SK-MEL-5 (cell line): ENCODE results near the gene FIGLA. TPM values are rescaled to one million over a fixed set of nuclear protein-coding genes. Genes with fewer than 3 reads are reported as not detected.

Experiments
- DNase-seq: peaks from one replicate; pipeline ENCODE4 v3.0.0-alpha.2; 2016; ENCODE audit warnings: low read depth, low spot score
- in situ Hi-C: cut with HindIII; loops from 2 replicates; pipeline ENCODE4 v1.10.0; 2016; ENCODE audit warnings: low sequenced_read_pairs, high pct_unique_total_duplicates, low pct_unique_long_range_greater_than_20kb
- polyA plus RNA-seq, 2 experiments: library from polyadenylated mRNA; depleted of rRNA; stranded (reverse); fragments of >200 nt; gene quantifications; 2 replicates each; pipeline ENCODE4 v1.2.3, GENCODE V29; 2015
- total RNA-seq: library from RNA; depleted of rRNA; stranded (reverse); fragments of >200 nt; shearing (Covaris generic); gene quantifications from 2 replicates; pipeline ENCODE4 v1.2.3, GENCODE V29; 2014; rRNA removed

The FIGLA gene, protein sequence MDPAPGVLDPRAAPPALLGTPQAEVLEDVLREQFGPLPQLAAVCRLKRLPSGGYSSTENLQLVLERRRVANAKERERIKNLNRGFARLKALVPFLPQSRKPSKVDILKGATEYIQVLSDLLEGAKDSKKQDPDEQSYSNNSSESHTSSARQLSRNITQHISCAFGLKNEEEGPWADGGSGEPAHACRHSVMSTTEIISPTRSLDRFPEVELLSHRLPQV
- not detected in 2 replicates for total RNA-seq
- polyA plus RNA-seq (2015; cell fraction: cytosol; rRNA removed): not detected in 2 replicates
- polyA plus RNA-seq (2015; cell fraction: nucleus; rRNA removed): not detected in 2 replicates

DNA sequence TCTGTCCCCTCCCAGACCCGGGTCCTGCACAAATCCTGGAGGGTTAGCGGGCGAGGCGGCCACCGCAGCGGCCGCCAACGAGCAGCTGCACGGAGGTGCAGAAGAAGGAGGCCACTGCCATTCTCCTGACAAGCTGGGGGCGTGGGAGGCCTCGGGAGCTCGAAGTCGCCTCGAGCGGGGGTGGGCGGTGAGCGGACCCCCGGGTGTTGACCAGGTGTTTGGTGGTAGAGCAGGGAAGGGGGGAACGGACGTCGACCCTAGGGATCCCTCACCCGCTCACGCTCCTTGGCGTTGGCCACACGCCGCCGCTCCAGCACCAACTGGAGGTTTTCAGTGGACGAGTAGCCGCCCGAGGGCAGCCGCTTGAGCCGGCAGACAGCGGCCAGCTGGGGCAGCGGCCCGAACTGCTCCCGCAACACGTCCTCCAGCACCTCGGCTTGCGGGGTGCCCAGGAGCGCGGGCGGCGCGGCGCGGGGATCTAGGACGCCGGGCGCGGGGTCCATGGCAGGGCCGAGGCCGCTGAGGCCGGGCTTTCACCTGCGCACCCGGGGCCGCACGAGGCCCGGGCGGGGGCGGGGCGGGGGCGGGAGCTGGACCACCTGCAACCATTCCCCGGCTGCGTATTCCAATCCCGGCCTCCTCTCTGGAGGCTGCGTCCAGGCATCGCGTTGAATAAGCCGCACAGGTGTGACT, at the start of gene FIGLA:
Gene FIGLA (minus strand): TSS at position 508 of the 693 bp plus-strand sequence. CDS start 5 bp downstream, at position 503.
- in situ Hi-C loops: loop anchor here (25.0 kb wide), 1 partner anchor 478 kb away; the partner anchor contains the start of gene FAM136A
- DNase-seq: no peak

DNA sequence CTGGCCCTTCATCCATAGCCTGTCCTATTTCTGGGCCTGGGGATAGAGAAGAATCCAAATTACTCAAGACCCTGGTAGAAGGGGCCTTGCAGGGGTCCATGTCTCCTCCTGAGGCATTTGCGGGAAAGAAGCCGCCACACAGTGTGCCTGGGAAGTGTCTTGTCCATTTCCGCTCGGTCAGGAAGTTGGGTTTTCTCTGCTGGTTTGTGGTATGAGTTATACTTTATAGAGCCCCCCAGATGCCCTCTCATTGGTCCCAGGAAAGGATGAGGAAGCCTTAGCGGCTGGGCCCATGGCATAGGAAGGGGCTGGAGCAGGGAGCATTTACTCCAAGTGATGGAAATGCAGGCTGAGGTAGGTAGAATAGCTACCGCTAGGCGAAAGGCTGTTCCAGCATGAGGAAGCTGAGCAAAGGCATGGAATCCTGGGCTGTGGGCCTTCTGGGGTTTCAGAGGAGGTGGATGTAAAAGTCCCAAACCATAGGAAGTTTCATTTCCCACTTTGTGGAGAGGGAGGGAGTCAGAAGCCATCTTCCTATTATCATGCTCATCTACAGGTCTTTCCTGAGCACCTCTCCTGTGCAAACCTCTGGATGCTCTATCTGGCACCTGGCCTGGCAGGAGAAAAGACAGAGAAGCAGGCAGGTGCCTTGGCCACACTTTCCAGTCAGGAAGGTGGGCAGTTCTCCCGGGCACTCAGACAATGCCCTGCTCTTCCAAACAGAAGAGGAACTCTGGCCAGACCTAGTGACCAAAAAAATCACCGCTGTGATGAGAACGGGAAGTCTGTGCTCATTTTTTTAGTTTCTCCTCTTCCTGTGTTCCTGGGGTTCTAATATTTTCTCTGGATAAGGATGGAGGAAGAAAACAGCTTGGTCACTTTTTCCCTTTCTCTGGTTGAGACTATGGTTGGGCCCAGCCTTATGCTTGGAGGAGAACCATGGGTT, 47.8 kb upstream of the FIGLA start:
- in situ Hi-C loops: no loop called here
- DNase-seq: no peak

DNA sequence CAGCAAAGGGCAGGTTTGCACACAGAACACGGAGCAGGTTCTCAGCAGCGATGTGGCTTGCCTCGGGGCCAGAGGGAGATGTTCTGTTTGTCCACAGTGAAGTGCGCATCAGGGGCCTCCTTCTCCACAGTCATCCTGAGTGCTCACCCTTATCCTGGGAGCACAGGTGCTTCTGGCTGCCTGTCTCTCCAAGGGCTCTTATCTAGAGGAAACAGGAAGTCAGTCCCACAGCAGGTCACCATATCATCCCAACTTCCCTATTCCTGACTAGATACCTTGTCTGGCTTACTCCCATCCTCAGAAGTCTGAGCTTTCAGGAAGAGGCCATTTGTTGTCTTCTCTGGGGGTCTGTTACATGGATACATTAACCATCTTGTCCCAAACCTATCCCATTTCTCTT, 45.2 kb upstream of the FIGLA start, which contains the start of gene CD207:
Gene CD207 (minus strand): TSS at position 174 of the 400 bp plus-strand sequence. CDS start 40 bp downstream, at position 134.
- in situ Hi-C loops: no loop called here
- no peak for DNase-seq

DNA sequence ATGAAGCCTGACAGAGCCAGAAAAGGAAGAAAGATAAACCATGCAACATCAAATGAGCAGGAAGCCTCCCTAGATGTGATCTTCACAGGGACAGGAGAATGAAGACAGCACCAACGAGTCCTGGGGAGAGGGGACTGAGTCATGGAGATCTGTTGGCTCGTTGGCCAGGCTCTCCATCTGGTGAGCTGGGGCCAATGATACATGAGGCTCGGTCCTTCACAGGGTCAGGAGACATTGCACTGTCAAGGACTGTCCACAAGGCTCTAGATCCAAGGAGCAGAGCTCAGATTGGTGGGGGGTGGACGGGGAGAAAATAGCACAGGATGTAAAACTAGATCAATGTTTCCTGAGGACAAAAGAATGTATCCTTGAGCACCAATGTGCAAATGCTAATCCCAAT, 44.4 kb upstream of the FIGLA start:
- in situ Hi-C loops: no loop called here
- DNase-seq: no peak

DNA sequence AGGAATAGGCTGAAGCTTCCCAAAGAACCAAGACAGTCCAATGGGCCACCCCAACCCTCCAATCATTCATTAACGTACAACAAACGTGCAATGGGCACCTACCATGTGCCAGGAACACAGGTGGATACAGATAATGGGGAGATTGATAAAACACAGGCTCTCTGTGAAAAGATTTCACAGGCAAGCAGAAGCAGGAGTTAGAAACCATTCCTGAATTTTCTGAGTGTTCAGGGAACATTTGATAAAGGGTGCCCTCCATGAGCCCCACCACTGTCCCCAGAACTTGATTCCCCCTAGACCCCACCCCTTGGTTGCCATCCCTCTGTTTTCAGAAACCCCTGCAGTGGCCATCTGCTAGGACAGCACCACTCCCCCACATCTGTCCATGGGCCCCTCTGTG, 43.7 kb upstream of the FIGLA start:
- no peak for DNase-seq
- in situ Hi-C loops: no loop called here

DNA sequence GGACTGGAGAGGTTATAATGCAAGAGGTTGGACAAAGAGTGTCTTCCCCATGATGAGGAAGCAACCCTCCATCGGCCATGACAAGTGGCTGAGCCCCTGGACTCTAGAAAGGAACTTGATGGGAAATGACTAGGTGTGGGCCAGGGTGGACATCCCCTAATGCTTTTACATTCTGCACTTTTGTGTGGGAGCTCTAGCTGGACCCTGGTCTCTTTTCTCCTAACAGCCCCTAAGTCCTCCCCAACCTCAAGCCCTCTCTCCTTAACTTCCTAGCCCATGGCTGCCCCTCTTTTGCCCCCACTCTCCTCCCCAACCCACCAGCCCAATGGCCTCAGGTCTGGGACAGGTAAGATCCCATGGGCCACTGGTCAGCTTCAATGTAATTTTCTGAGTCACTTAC, 42.8 kb upstream of the FIGLA start:
- in situ Hi-C loops: no loop called here

DNA sequence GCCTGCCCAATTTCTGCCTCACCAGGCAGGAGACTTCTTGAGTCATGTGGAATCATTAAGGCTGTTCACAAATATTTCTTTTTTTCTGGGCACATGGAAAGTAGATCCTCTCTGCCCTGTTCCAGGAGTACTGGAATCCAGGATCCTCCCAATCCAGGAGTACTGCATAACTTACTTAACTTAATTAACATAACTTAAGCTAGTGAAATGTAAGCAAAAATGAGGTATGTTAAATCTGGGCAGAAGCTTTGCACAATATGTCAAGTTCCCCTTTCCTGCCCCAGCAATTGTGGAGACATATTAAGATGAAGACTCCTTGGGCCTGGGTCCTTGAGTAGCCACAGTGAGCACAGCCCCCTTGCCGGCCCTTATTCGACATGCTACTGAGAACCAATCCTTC, 41.9 kb upstream of the FIGLA start:
- DNase-seq: no peak
- in situ Hi-C loops: no loop called here

More for the DNA sequence above, 42.8 kb upstream of the FIGLA start:
- DNase-seq: no peak

DNA sequence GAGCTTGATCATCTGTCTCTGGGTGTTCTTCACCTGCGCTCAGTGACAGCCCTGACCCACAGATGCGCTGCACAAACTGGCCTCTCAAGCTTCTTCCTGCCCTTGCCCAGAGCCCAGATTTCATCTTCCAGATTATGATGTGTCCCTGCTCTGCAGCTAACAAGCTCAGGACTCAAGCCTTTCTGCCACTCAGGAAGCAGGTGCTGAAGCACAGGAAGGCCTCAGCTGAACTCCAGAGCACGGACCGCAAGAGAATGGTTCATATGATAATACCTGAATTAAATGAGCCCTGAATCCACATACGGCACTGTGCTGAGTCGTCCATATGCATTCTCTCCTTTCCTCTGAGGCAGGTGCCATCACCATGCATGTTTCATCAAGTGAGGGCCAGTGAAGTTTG, 41.4 kb upstream of the FIGLA start:
- in situ Hi-C loops: no loop called here
- DNase-seq: no peak

DNA sequence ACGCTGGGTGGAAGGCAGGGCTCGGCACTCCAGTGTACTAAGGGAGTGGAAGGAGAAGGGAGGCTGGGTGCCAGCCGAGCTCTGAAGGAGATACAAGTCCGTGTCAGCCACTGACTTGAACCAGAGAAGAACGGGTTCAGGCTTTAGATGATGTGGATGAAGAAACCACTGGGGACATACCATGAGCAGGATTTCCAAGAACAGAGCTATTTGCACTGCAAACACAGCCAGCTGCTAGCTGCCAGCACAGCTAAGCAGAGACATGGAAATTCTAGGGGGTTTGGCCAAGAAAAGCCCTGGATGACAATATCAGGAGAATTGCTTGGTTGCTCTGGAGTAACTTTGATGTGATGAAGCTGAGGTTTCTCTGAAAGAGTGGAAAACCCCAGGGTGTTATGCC, 39.9 kb upstream of the FIGLA start:
- in situ Hi-C loops: no loop called here
- no peak for DNase-seq

DNA sequence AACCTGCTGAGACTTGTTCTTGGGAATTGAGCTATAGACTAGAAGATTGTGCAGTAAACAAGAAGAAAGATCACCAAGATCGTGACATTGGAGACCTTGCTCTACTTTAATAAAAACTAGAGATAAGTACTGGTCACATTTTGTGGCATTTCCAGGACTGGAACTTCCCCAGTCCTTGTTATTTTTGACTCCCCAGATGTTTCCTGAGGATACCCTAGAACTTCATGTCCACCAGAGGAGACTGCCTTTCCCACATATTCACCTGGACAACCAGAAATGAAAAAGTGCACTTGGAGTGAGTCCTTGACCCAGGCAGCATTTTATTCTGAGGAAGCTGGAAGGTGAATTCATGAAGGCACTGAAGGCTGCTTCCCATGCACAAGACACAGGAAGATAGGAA, 39.5 kb upstream of the FIGLA start:
- in situ Hi-C loops: no loop called here
- no peak for DNase-seq

DNA sequence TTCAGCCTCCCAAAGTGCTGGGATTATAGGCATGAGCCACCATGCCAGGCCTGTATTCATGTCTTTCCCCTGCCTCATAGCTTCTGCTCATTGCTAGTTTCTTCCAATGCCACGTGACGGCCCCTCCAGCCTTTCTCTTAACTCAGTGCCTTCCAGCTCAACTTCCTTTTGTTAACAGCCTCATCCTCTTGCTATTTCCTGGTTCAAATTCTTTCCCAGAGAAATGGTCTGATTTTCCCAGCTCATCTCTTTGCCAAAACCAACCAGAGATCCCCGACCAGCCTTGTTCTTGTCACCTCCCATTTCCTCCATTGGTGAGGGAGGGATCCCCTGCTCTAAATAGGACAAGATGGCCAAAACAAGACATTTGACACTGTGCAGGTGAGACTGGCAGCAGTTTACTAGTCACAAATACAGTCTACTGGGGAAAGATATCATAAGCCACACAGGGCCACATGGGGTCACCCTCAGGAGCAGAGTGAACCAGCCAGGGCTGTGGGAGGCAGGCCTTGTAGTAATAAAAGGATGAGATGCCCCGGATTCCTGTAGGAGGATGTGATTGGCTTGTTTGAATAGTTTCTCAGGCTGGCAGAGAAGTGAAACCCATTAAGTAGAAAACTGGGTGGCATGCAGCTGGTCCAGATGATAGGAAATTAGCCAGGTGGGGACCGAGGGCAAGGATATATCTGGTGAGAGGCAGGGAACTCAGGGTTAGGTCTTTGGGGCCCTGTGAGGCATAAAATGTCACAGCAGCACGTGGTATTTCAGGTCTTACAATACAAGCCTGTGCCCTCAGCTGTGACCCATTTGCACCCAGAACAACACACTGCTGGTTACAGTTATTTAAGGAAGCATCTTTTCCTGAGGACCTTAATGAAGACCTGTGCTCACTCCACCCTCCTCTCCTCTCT, 38.7 kb upstream of the FIGLA start:
- in situ Hi-C loops: no loop called here
- DNase-seq: no peak

DNA sequence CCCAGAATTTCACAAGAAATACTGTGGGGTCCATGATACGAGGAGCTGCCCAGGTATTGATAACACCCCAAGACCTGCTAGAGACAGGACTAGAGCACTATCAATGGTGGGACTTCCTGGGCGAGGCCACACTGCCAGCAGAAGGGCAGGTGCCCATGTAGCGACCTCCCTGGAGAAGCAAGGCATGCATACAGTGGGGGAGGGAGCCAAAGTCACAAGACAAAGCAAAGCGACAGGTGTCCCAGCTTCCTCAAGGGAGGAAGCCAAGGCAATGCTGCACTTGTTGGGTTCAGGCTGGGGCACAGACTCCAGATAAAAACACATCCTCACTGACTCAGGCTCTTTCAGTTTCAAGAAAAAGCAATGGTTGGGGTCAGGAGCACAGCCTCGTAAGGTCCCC, 37.7 kb upstream of the FIGLA start:
- in situ Hi-C loops: no loop called here

DNA sequence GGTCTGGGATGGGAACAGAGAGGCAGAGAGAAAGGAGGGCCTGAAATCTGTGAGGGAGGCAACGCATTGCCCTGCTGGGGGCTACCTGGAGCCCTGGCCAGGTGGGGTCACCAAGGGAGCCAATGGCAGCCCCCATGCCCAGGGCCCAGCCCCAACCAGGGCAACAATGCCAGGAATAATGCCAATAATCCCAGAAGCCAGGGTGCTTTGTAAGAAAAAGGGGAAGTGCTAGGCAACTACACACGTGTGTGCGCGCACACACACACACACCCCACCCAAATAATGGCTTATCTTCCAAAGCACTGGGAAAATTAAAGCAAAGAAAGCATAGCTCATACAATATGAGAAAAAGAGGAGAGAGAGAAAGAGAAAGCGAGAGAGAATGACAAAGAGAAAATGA, 36.9 kb upstream of the FIGLA start:
- in situ Hi-C loops: no loop called here
- no peak for DNase-seq

More for the DNA sequence above, 37.7 kb upstream of the FIGLA start:
- no peak for DNase-seq

DNA sequence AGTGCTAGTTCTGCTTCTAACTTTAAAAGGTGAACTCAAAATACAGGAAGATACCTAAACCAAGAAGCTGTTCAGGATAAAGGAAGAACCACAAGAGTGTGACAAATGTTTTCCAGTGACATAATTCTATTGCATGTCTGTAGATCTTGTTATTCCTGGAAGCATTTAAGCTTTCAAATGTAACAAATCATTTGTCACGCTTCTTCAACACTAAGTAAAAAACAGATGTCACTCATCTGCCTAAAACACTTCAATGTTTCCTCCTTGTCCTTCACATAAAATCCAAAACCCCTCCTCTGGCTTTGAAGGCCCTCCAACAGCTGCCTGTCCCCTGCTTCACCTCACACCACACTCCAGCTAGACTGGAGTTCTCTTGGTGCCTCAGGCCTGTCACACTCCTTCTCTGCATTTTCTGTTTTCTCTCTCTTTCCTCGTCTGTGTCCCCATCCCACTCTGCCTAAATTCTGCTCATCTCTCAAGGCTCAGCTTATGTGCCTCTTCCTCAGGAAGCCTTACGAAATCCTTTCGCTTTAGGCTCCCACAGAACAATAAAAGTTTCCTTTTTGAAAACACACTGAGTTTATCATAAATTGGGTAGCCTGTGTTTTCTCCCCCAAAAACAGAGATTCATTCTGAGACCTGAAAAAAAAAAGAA, 36.4 kb upstream of the FIGLA start:
- no peak for DNase-seq
- in situ Hi-C loops: no loop called here

DNA sequence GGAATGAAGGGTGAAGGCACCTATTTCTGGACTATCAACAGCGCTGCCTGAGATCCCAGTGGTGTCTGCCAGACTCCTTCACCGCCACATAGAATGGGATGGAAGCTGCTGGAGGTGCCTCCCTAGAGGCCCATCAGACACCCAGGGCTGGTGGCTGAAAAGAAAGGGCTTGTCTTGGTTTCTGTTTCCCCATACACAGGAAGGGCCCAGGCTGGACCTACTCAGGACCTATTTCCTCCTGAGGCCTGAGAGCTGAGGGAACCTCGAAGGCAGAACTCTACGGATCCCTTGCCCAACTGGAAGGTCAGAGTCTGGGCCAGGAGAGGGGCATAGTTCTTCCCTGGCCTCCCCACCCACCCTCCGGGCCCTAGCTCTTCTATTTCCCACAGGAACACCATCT, 32.8 kb upstream of the FIGLA start:
- no peak for DNase-seq
- in situ Hi-C loops: no loop called here

DNA sequence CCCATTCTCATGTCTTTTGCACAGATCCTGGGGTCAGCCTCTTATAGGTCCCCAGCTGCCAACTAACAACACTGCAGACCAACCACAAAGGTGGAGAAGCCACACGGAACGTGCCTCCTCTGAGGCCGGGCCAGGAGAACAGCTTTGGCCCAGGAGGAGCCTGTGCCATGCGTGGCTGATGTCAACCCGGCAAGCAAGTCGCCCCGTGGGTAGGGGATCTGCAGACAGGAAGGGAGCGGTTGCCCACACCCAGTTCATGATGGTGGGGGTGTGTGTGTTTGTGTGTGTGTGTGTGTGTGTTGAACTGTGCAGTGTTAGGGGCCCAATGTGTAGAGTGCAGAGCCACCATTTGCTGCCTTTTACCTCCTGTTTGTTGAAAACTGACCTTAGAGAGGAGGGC, 32.4 kb upstream of the FIGLA start:
- in situ Hi-C loops: no loop called here
- no peak for DNase-seq

DNA sequence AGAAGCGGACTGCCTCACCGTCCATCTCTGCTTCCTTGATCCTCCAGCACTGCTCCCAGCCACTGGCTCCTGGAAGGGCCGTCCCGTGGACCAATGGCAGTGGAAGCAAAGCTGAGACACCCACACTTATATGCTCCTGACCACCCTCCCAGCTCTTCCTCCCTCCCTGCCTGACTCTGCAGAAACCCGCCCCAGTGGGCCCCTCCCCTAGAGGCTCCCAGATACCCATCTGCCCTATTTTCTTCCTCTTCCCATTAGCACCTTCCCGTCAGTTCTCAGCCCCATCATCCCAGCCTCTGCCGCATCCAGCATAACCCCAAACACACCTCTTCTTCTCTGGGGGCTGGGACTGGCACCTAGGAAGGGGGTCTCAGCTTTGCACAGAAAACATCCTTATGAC, 30.1 kb upstream of the FIGLA start, which contains the start of gene CLEC4F:
Gene CLEC4F (minus strand): TSS at position 101 of the 400 bp plus-strand sequence. CDS start 76 bp downstream, at position 25.
- in situ Hi-C loops: no loop called here
- no peak for DNase-seq
